Amniotic stem cell (primary cell): ENCODE results near the gene C16orf54.
"Not testable (repeated sequence)": the region's sequence is repeated elsewhere in the genome, so short reads cannot be mapped to it uniquely, and the experiment has no call there.

Experiments used
- DNase-seq: peaks from one replicate; lab custom pipeline; 2025; lab: John Stamatoyannopoulos, UW

C16orf54 gene

DNA sequence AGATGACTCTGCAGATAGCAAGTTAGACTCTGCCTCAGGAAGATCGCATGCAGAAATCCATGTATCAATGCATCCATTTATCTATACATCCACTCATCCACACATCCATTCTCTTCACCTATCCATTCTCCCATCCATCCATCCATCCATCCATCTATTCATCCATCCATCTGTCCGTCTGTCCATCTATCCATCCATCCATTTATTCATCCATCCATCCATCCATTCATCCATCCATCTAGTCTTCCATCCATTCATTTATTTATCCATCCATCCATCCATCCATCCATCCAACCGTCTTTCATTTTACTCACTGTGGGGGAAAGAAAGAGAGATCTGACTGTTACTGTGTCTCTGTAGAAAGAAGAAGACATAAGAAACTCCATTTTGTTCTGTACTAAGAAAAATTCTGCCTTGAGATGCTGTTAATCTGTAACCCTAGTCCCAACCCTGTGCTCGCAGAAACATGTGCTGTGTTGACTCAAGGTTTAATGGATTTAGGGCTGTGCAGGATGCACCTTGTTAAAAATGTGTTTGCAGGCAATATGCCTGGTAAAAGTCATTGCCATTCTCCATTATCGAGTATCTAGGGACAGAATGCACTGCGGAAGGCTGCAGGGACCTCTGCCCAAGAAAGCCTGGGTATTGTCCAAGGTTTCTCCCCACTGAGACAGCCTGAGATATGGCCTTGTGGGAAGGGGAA, 5.7 kb downstream of the C16orf54 start:
- DNase-seq, result not testable (repeated sequence)

DNA sequence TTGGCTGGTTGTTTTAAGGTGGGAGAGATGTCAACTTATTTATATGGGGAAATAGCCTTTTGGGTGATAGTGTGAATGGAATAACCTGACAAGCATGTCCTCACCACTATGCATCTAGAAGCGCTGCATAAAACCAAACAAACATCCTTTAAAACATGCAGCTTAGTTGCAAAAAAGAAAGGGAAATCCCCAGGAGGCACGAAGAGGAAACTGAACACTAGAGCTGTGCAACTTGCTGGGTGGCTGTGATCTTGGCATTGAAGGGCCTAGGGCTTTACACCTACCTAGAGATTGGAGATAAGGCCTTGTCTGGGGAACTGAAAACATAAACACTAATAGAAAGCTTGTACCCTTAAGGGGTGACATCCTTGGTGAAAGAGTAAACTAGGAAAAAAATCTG, 7.3 kb downstream of the C16orf54 start:
- DNase-seq, result no peak

DNA sequence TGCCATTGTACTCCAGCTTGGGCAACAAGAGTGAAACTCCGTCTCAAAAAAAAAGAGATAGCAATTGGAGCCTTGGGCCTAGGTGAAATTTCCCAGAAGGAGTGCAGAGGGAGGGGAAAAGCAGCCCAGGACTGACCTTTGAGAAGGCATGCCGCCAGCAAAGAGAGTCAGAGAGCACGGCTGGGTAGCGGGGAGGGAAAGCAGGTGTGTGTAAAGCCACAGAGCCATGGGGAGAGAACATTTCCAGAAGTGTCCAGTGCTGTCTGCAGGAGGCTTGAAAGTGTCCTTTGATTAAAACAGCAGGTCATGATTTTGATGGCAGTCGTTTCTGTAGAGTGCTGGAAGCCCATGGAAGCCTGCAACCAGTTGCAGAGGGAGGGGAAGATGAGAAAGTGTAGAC, 8.1 kb downstream of the C16orf54 start:
- no peak for DNase-seq

DNA sequence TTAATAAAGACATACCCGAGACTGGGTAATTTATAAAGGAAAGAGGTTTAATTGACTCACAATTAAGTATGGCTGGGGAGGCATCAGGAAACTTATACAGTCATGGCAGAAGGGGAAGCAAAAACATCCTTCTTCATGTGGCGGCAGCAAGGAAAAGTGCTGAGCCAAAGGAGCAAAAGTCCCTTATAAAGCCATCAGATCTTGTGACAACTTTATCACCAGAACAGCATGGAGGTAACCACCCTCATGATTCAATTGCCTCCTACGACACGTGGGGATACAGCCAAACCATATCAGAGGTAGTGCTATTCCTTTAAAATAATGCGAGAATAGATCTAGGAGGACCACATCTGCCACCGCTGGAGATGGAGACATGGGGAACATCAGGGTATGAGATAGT, 9.0 kb downstream of the C16orf54 start:
- no peak for DNase-seq

DNA sequence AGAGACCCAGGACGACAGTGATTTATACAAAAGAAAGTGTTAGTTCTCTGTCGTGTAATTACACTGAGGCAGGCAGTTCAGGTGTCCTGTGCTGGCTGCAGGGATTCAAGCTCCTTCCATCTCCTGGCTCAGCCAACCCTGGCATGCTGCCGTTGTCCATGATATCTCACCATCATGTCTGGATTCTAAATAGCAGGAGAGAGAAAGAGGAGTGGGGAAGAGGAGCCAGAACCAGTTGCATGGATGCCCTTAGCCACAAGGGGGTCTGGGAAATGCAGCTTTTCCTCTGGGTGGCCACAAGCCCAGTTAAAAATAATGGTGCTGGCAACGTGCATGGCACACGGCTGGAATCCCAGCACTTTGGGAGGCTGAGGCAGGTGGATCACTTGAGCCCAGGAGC, 9.7 kb downstream of the C16orf54 start:
- DNase-seq, result no peak

DNA sequence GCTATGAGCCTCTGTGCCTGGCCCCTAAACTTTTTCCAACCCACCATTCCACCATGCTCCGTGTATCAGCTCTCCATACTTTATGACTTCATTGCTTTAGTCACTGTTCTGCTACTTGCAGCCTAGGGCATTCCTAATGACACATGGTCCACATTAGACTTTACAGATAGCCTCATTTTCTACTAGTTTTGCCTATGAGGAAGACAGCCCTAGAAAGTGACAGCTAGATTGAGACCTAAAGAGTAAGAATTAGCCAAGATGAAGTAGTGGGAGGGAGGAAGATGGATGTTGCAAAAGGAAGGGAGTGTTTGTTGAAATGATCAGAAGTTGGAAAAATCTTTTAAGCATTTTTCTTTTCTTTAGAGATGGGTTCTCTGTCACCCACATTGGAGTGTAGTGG, 11.0 kb downstream of the C16orf54 start:
- DNase-seq, result no peak

DNA sequence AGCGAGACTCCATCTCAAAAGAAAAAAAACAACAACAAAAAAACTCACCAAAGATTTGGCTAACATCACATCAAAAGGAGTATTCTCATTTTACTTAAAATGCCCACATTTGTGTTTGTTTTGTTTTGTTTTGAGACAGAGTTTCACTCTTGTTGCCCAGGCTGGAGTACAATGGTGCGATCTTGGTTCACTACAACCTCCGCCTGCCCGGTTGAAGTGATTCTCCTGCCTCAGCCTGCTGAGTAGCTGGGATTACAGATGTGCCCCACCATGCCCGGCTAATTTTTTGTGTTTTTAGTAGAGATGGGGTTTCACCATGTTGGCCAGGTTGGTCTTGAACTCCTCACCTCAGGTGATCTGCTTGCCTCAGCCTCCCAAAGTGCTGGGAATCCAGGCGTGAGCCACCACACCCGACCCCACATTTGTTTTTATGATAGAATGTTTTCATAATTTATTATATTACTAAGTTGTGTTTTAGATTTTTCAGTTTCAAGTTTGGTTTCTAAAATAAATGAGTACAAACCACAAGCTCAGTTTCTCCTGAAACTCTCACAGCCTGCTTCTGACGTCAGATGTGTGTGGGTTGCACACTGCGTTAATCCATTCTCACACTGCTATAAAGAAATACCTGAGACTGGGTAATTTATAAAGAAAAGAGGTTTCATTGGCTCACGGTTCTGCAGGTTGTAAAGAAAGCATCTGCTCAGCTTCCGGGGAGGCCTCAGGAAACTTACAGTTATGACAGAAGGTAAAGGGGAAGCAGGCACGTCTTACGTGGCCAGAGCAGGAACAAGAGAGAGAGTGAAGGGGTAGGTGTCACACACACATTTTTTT, 13.8 kb downstream of the C16orf54 start:
- not testable (repeated sequence) for DNase-seq

DNA sequence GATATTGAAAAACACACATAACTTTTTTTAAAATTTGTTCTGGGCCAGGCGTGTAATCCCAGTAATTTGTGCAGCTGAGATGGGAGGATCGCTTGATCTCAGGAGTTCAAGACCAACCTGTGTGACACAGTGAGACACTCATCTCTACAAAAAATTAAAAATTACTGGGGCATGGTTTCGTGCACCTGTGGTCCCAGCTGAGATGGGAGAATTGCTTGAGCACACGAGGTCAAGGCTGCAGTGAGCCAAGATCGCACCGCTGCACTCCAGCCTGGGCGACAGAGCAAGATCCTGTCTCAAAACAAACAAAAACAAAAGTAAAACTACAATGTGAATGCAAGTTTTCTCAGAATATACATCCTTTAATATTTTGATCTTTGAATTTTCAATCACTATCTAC, 15.1 kb downstream of the C16orf54 start:
- no peak for DNase-seq

DNA sequence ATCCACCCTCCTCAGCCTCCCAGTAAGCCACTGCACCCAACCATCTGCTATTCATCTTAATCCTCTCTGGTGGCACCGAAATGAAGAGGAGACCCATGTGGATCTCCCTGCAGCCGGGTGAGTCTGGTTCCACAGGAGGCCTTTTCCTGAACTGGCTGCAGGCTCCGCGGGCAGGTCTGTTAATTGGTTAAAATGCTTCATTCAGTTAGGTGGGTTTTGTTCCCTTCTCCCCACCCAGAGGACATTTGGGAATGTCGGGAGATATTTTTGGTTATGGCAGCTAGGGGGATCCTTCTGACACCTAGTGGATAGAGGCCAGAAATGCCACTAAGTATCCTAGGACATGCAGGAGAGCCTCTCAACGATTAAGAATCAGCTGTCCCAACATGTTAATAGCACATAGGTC, 16.7 kb downstream of the C16orf54 start:
- DNase-seq, result no peak

DNA sequence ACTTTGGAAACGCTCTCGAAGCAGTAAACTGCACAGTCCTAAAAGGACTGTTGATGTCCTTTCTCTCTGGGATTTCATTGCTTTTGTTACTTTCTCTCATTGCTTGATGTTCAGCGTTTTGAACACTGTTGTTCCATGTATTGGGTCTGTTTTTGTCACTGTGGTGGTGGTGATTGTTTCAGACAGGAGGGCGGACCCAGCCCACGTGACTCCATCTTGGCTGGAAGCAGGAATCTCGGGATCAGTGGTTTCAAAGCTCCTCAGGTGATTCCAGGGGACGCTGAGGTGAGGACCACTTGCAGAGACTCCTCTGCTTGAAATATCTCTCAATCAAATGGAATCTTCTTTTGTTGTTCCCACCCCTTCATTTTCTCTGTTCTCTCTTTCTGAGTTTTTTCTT, 18.3 kb downstream of the C16orf54 start:
- no peak for DNase-seq

DNA sequence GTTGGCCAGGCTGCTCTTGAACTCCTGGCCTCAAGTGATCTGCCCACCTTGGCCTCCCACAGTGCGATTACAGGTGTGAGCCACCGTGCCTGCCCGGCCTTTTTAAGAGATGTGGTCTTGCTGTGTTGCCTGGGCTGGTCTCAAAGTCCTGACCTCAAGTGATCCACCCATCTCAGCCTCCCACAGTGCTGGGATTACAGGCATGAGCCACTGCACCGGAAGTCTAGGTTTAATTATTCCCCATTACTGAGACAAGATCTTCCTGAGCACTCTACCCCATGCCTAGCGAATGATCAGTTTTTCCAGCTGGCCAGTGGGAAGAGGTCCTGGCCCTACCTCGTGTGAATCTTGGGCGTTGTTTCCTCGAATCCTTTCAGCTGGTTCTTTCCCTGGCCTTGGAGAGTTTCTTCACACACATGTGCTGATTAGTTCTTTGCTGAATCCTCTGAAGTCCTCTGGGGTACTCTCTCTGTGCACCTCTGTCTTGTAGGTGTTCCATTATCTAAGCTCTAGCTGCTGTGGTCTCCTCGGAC, 18.9 kb downstream of the C16orf54 start:
- no peak for DNase-seq

DNA sequence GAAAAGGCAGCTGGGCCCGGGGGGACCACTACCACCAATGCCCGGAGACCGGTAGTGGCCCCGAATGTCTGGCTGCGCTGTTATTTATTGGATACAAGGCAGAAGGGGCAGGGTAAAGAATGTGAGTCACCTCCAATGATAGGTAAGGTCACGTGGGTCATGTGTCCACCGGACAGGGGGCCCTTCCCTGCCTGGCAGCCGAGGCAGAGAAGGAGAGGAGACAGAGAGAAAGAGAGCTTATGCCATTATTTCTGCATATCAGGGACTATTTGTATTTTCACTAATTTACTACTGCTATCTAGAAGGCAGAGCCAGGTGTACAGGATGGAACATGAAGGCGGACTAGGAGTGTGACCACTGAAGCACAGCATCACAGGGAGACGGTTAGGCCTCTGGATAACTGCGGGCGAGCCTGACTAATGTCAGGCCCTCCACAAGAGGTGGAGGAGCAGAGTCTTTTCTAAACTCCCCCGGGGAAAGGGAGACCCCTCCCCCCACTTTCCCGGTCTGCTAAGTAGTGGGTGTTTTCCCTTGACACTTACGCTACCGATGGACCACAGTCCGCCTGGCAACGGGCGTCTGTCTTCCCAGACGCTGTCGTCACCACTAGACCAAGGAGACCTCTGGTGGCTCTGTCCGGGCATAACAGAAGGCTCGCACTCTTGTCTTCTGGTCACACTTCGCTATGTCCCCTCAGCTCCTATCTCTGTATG, 24.5 kb downstream of the C16orf54 start:
- DNase-seq, result not testable (repeated sequence)

DNA sequence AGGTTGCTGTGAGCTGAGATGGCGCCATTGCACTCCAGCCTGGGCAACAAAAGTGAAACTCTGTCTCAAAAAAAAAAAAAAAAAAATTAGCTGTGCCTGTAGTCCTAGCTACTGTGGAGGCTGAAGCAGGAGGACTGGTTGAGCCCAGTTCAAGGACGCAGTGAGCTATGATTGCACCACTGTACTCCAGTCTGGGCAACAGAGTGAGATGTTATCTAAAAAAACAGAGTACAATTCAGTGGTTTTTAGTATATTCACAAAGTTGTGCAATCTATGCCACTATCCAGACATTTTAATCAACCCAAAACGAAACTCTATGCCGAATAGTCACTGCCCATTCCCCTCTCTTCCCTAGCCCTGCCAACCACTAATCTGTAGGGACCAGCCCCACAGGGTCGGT, 25.1 kb downstream of the C16orf54 start:
- no peak for DNase-seq

DNA sequence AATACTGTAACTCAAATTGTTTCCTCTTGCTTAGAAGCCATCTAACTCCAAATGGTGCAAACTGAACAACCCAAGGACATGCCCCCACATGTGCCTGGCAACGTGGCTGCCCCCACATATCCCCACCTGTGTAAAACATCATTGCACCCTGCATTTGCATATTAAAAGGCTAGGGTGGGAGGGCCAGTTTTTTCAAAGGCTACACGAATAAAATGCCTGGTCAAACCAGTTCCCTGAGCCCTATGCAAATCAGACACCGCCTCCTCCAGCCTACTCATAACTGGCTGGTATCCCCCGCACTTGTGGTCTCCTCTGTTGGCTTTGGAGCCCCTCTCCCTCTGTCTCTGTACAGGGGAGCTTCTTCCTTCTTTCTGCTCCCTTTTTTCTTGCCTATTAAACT, 26.7 kb downstream of the C16orf54 start:
- DNase-seq, result no peak

DNA sequence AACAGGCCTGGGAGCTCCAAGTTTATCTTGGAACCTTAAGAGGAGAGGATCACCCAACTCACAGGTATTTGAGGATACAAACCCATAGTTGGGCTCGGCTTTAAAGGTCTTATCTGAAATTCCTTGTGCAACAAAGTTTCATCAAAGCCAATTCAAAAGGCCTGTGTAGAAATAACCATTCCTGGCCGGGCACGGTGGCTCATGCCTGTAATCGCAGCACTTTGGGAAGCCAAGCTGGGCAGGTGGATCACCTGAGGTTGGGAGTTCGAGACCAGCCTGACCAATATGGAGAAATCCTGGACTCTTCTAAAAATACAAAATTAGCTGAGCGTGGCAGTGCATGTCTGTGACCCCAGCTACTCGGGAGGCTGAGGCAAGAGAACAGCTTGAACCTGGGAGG, 28.7 kb downstream of the C16orf54 start:
- no peak for DNase-seq

DNA sequence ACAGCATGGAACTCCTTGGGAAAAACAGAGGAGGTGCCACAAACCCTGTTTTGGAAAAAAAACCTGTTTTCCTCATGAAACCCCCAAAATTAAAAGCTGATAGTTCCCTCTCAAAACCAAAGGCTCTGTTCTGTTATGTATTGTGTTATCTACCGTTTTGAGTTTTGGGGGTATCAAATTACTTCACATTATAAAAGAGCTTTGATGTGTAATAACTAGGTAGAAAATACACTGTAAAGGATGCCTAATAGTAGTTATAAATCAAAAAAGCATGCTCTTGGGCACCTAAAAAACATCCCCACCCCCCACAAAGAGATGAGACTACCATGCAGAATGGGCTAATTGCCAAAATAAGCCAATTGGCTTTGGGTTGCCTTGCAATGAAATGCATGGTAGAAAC, 30.8 kb downstream of the C16orf54 start:
- no peak for DNase-seq

DNA sequence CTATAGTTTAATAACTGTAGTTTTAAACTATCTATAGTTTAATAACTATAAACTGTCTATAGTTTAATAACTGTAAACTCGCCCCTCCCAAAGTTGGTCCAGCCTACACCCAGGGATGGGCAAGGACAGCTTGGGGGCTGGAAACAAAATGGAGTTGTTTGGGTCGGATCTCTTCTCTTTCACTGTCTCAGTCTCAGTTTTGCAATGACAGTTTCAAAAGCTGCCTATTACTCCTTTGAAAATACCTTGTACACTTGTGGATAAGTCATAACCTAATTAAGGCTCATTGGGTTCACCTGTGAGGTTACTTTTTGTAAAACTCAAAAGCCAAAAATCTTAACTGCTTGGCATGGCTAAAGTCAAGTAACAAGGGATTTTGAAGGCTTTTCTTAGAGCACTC, 31.4 kb downstream of the C16orf54 start:
- DNase-seq, result no peak

DNA sequence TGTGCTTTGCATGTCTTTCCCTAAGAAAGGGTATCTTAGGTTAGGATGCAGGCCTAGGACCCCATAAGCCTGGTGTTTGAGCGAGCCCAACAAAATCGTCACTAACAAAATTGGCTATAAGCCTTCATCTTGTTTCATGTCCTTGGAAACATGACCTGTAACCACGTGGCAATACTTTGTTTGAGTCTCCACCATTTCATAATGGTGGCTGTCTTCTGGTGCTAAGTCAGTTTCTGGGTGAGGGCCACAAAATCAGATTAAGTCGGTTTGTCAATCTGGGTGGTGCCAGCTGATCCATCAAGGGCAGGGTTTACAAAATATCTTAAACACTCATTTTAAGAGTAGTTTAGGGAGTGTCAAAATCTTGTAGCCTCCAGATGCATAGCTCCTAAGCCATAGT, 33.0 kb downstream of the C16orf54 start:
- DNase-seq, result no peak

DNA sequence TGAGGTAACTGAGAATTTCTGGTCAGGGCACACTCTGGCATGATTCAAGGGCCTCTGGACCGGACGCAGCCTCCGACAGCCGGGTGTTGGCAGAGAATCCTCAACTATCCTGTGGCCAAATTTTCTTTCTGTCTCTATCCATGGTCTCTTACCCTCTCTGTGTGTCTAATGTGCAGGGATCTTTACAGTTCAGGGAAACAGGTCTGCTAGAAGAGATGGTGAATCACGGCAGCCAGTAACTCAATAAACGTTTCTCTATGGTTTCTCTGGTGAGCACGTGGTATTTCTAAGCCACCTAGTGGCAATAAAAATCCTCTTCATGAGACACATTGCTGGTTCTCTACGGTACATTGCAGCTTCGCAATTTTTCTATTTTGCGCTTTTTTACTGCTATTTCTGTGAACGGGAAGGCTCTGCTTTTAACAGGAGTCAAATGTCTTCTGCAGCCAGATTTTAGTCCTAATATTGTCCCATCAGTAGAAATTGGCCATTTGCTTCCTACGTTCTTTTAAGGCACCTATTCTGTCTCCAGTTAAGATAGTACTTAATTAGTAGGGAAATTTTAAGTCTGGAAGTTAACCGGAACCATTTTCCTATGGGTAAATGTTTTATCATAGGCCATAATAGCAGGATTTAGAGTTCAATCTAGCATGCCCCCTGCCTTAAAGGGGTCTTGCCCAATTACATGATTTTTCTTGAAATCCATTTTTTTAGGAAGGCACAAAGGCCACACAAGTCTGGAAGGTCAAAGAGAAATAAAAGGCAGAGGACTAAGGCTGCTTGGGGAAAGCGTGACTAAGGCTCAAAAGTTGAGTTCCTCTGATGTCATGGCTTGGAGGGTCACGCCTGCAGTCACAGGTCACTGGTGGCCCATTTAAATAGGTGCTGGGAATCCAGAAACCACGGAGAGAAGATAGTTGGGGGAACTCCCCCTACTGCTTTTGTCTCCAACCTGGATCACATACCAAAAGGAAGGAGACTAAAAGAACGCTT, 35.3 kb downstream of the C16orf54 start:
- peak; percentile 34 for DNase-seq

DNA sequence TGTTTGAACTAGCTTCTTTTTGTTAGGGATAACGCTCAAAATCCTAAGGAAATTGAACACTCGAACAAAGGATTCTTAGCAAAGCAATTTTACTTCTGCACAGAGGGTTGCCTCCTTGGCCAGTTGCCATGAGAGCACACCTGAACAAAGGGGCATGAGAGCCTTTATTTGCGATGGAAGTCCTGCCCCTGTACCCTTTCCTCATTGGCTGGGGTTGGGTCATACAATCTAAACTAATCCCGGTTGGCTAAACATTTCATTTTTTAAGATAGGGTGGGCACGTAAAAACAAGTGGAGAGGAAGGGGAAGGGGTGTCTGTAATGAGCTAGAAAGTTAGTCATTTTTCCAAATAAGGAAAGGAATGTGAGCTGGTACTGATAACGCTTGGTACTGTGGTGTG, 36.1 kb downstream of the C16orf54 start:
- not testable (repeated sequence) for DNase-seq

DNA sequence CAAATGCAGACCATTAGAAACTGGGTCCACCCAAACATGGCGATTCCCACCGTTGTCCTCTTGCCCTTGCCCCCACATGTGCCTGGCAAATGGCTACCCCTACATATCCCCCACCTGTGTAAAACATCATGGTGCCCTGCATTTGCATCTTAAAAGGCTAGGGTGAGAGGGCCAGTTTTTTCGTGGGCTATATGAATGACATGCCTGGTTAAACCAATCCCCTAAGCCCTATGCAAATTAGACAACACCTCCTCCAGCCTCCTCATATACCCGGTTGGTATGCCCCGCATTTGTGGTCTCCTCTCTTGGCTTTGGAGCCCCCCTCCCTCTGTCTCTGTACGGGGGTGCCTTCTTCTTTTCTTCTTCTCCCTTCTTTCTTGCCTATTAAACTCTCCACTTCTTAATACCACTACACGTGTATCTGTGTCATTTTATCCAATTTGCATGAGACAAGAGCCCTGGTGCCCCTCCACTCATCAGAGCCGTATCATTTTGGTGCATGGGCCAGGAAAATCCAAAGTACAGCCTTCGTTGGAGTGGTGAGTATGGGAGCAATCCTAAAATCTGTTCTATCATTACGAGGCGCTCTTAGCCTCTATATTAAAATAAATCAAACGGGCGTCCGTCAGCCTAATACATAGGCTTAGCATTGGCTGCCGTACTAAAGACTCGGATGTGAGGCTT, 36.7 kb downstream of the C16orf54 start:
- DNase-seq, result no peak
